ENCODE data around the gene UBL3.

Gene UBL3

GRCh38 chr13:29810145-29810742, 40.2 kb downstream of the UBL3 start:
- TF ChIP-seq Cebpa-rat (IDR thresholded peaks at IDR 0.05) = no peak
- Histone ChIP-seq H4K20me1 (peaks cover 0 to 100% (median 20%) of the 10 kb centered on the region in 11 experiments; a peak in 13 of 22 replicates), H3K9ac (no peak overlapping the region), H3K9me3 (replicated peaks in 1 of 11) (no peaks in the 10 kb centered on the region), H3K4me1 (no peaks in the 10 kb centered on the region), H3K36me3 (no peaks in the 10 kb centered on the region), H3K4me2 (no peak overlapping the region), H3K27me3 (no peaks in the 10 kb centered on the region), H3K4me3 (no peak overlapping the region), H3K27ac (no peak overlapping the region)

DNA sequence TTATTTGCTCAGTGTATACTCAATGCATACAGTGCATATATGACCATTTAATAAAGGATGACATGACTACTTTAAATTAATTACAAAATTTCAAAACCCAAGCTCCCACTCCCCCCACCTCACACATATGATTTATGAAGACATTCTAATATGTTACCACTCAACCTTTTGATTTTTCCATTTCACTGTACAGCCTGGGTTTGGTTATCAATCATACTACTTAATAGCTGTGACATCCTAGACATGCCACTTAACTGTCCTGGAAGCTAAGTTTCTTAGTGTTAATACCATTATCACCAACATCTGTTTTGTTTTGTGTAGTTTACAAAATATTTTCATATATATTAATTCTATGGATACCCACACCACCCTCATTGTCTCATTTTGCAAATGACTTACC, 42.2 kb downstream of the UBL3 start:
- Histone ChIP-seq H3K4me3 (no peak overlapping the region), H4K20me1 (peaks cover 0 to 100% (median 20%) of the 10 kb centered on the region in 11 experiments; a peak in 13 of 22 replicates), H3K27ac (no peak overlapping the region), H3K36me3 (no peaks in the 10 kb centered on the region), H3K9ac (no peak overlapping the region), H3K4me1 (peaks cover 0 to 3% (median 0%) of the 10 kb centered on the region in 10 experiments; a peak in 1 of 20 replicates), H3K9me3 (replicated peaks in 1 of 11) (peaks cover 0 to 4% (median 0%) of the 10 kb centered on the region in 11 experiments; a peak in 2 of 22 replicates), H3K4me2 (no peak overlapping the region), H3K27me3 (no peaks in the 10 kb centered on the region)
- no peak for TF ChIP-seq Cebpa-rat (IDR thresholded peaks at IDR 0.05)

DNA sequence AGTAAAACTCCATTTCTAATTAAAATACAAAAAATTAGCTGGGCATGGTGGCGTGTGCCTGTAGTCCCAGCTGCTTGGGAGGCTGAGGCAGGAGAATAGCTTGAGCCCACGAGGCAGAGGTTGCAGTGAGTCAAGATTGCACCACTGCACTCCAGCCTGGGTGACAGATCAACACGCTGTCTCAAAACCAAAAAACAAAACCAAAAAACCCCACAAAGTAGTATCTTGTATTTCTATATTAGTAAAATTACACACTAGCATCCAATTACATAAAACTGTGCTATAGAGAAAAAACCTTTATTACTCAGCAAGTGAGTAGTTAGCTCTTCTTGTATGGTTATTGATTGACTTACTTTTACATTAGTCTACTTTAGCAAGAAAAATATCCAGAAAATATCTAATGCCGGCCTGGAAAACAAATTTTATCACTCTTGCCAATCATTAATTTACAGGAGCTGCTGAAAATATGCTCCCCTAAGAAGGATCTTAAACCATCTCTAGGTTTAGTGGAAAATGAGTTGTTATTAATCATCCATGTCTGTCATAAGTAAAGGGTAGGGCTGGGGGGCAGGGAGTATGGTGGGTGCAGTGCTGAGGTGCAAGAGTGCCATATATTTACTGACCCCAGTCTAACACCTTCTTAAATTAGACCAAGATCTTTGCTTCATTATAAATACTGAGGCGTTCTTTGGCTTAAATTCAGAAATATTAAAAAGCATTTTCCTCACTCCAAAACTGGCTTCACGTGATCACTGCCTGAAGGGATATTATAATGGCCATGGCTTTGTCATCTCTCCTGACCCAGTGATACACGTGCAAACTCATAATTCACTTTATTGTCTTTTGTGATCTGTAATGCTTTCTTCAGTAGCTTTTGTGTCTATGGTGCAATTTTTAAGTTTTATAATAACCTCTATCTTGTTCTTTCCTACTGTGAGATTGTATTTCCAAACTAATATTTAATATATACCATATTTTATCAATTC, 44.1 kb downstream of the UBL3 start:
- Histone ChIP-seq H4K20me1 (peaks cover 7 to 100% (median 26%) of the 10 kb centered on the region in 11 experiments; a peak in 18 of 22 replicates), H3K27ac (no peak overlapping the region), H3K4me2 (no peak overlapping the region), H3K4me3 (no peak overlapping the region), H3K27me3 (no peaks in the 10 kb centered on the region), H3K4me1 (peaks cover 8 to 19% (median 11%) of the 10 kb centered on the region in 10 experiments; a peak in 17 of 20 replicates), H3K9ac (no peak overlapping the region), H3K9me3 (replicated peaks in 1 of 11) (peaks cover 0 to 20% (median 7%) of the 10 kb centered on the region in 11 experiments; a peak in 7 of 22 replicates), H3K36me3 (no peaks in the 10 kb centered on the region)
- TF ChIP-seq Cebpa-rat (IDR thresholded peaks at IDR 0.05) = no peak

- no peak overlapping the region for H3K4me3 ChIP-seq
- H3K9me3 ChIP-seq (replicated peaks in 1 of 11) = peaks cover 0 to 20% (median 7%) of the 10 kb centered on the region in 11 experiments; a peak in 7 of 22 replicates
- H4K20me1 ChIP-seq = peaks cover 8 to 100% (median 20%) of the 10 kb centered on the region in 11 experiments; a peak in 18 of 22 replicates
- no peak for TF ChIP-seq Cebpa-rat (IDR thresholded peaks at IDR 0.05)
- H3K9ac ChIP-seq = no peak overlapping the region
- H3K27ac ChIP-seq = no peak overlapping the region
- no peaks in the 10 kb centered on the region for H3K36me3 ChIP-seq
- no peaks in the 10 kb centered on the region for H3K27me3 ChIP-seq
- no peak overlapping the region for H3K4me2 ChIP-seq
- H3K4me1 ChIP-seq = peaks cover 8 to 19% (median 13%) of the 10 kb centered on the region in 10 experiments; a peak in 17 of 20 replicates
These were observed 47.2 kb downstream of the UBL3 start for GRCh38 chr13:29803221-29803620.

DNA sequence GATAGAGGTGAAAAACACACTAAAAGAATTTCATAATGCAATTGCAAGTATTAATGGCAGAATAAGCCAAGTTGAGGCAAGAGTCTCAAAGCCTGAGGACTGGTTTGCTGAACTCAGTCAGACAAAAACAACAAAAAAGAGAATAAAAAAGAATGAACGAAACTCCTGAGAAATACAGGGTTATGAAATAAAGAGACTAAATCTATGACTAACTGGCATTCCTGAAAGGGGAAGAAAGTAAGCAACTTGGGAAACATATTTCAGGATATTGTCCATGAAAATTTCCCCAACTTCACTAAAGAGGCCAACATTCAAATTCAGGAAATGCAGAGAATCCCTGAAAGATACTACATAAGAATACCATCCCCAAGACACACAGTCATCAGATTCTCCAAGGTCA, 47.8 kb downstream of the UBL3 start:
- no peaks in the 10 kb centered on the region for H3K36me3 ChIP-seq
- peaks cover 8 to 100% (median 23%) of the 10 kb centered on the region in 11 experiments; a peak in 18 of 22 replicates for H4K20me1 ChIP-seq
- peaks cover 8 to 19% (median 13%) of the 10 kb centered on the region in 10 experiments; a peak in 17 of 20 replicates for H3K4me1 ChIP-seq
- H3K4me3 ChIP-seq = no peak overlapping the region
- TF ChIP-seq Cebpa-rat (IDR thresholded peaks at IDR 0.05) = no peak
- H3K27ac ChIP-seq = no peak overlapping the region
- H3K9me3 ChIP-seq (replicated peaks in 1 of 11) = peaks cover 0 to 20% (median 7%) of the 10 kb centered on the region in 11 experiments; a peak in 7 of 22 replicates
- no peak overlapping the region for H3K4me2 ChIP-seq
- no peak overlapping the region for H3K9ac ChIP-seq
- H3K27me3 ChIP-seq = no peaks in the 10 kb centered on the region

DNA sequence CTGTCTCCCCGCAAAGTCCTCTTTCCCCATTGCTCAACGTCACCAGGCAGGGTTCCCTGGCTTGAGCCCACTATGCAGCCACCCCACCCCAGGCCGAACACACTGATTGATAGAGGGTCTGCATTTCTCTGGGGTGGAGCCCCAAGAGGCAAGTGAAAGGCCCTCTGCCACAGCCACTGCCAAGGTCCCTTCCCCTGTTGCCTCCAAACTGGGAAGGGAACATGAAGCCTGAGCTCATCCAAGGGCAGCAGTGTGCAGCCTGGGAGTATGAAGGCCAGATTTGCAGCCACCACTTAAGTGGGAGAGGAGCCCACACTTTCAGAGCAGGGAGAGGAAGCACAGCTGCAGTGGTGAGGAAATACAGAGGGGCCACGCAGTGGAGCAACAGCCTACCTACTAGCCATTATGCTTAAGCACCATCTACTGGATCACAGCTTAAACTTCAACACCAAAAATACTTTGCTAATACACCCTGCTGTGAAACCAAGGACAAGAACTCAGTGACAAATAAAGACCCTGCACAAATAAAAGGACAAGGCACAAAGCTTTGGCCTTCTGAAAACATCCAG, 48.6 kb downstream of the UBL3 start:
- Histone ChIP-seq H3K27ac (0 out of 22 replicates have a peak overlapping the region, but pooled peaks of 1 of the 11 experiments have one; percentile 13), H3K4me3 (no peak overlapping the region), H3K9me3 (replicated peaks in 1 of 11) (peaks cover 0 to 20% (median 7%) of the 10 kb centered on the region in 11 experiments; a peak in 7 of 22 replicates), H3K9ac (no peak overlapping the region), H3K27me3 (no peaks in the 10 kb centered on the region), H3K4me2 (peak overlapping the region in 9 of 11 experiments; percentile 3 to 54 (median 37); a peak in 15 of 22 replicates), H3K36me3 (no peaks in the 10 kb centered on the region), H3K4me1 (peaks cover 8 to 19% (median 13%) of the 10 kb centered on the region in 10 experiments; a peak in 17 of 20 replicates), H4K20me1 (peaks cover 8 to 100% (median 23%) of the 10 kb centered on the region in 11 experiments; a peak in 18 of 22 replicates)
- no peak; a peak in 1 of 22 replicates for TF ChIP-seq Cebpa-rat (IDR thresholded peaks at IDR 0.05)

GRCh38 chr13:29801102-29801501, 49.3 kb downstream of the UBL3 start:
- Histone ChIP-seq H4K20me1 (peaks cover 8 to 100% (median 23%) of the 10 kb centered on the region in 11 experiments; a peak in 18 of 22 replicates), H3K27me3 (no peaks in the 10 kb centered on the region), H3K4me3 (no peak overlapping the region), H3K9me3 (replicated peaks in 1 of 11) (peaks cover 0 to 20% (median 7%) of the 10 kb centered on the region in 11 experiments; a peak in 7 of 22 replicates), H3K4me1 (peaks cover 8 to 19% (median 13%) of the 10 kb centered on the region in 10 experiments; a peak in 17 of 20 replicates), H3K4me2 (peak overlapping the region in 5 of 11 experiments; percentile 34 to 54 (median 41); a peak in 4 of 22 replicates), H3K9ac (no peak overlapping the region), H3K27ac (no peak overlapping the region), H3K36me3 (no peaks in the 10 kb centered on the region)
- no peak for TF ChIP-seq Cebpa-rat (IDR thresholded peaks at IDR 0.05)

- no peak overlapping the region for H3K4me3 ChIP-seq
- no peak overlapping the region for H3K4me2 ChIP-seq
- H3K27ac ChIP-seq = no peak overlapping the region
- H3K9ac ChIP-seq = no peak overlapping the region
- no peaks in the 10 kb centered on the region for H3K27me3 ChIP-seq
- no peaks in the 10 kb centered on the region for H3K36me3 ChIP-seq
- H3K9me3 ChIP-seq (replicated peaks in 1 of 11) = peaks cover 0 to 20% (median 7%) of the 10 kb centered on the region in 11 experiments; a peak in 7 of 22 replicates
- TF ChIP-seq Cebpa-rat (IDR thresholded peaks at IDR 0.05) = no peak
- H4K20me1 ChIP-seq = peaks cover 8 to 100% (median 23%) of the 10 kb centered on the region in 11 experiments; a peak in 18 of 22 replicates
- H3K4me1 ChIP-seq = peaks cover 8 to 19% (median 13%) of the 10 kb centered on the region in 10 experiments; a peak in 17 of 20 replicates
These were observed 49.7 kb downstream of the UBL3 start for GRCh38 chr13:29800687-29801086.

Data from BLaER1 treated with 17β-estradiol and CSF1 and Interleukin-3, amounts not matched to agents 10 nM and 100 nM (cell line).